Neuronal stem cell (in vitro differentiated cells): ENCODE results near the gene EIF4H.
"Not testable (repeated sequence)": the region's sequence is repeated elsewhere in the genome, so short reads cannot be mapped to it uniquely, and the experiment has no call there.

Experiments used
- DNase-seq: peaks from one replicate; pipeline ENCODE4 v3.0.0-alpha.2; 2013; ENCODE audit warnings: low spot score
- H2AFZ ChIP-seq: one replicate; pipeline ENCODE4 v1.6.1; 2013; ENCODE audit warnings: mild to moderate bottlenecking, low read length, inconsistent platforms
- H2AK5ac ChIP-seq: 2 replicates; pipeline ENCODE4 v1.6.1; 2013; ENCODE audit warnings: low read depth, mild to moderate bottlenecking, inconsistent platforms, low read length, moderate library complexity, mixed read lengths
- H2BK120ac ChIP-seq: 2 replicates; pipeline ENCODE4 v1.6.1; 2013; ENCODE audit warnings: low read depth, mild to moderate bottlenecking, inconsistent platforms, low read length, moderate library complexity, mixed read lengths
- H2BK12ac ChIP-seq: one replicate; pipeline ENCODE4 v1.6.1; 2013; ENCODE audit warnings: low read length, inconsistent platforms
- H2BK15ac ChIP-seq: 2 replicates; pipeline ENCODE4 v1.6.1; 2013; ENCODE audit warnings: mild to moderate bottlenecking, low read length, inconsistent platforms, mixed read lengths
- H2BK5ac ChIP-seq: one replicate; pipeline ENCODE4 v1.6.1; 2013; ENCODE audit warnings: inconsistent platforms, mild to moderate bottlenecking, low read length, moderate library complexity
- H3K14ac ChIP-seq: one replicate; pipeline ENCODE4 v1.6.1; 2013; ENCODE audit warnings: low read length, inconsistent platforms
- H3K18ac ChIP-seq: 2 replicates; pipeline ENCODE4 v1.6.1; 2013; ENCODE audit warnings: low read length, inconsistent platforms
- H3K23ac ChIP-seq: 2 replicates; pipeline ENCODE4 v1.6.1; 2013; ENCODE audit warnings: low read depth, mild to moderate bottlenecking, mixed read lengths, low read length, inconsistent platforms; ENCODE audit not compliant: poor library complexity
- H3K27ac ChIP-seq: replicated peaks from 3 replicates; pipeline ENCODE4 v1.5.1; 2013; ENCODE audit warnings: low read length, inconsistent platforms
- H3K27me3 ChIP-seq, 3 experiments: 2 replicates each; pipeline ENCODE4 v1.6.1; 2013; ENCODE audit warnings: low read length in 3 of 3, mild to moderate bottlenecking in 2 of 3, inconsistent platforms in 1 of 3, low read depth in 1 of 3, mixed read lengths in 1 of 3, moderate library complexity in 1 of 3; ENCODE audit not compliant: control insufficient read depth in 3 of 3, insufficient read depth in 3 of 3
- H3K36me3 ChIP-seq, 2 donors: replicated peaks in 1 of 2; 2 replicates each; pipeline ENCODE4 v1.6.1; 2013; ENCODE audit warnings: low read length in 2 of 2; ENCODE audit not compliant: control insufficient read depth in 2 of 2, insufficient read depth in 2 of 2
- H3K4ac ChIP-seq: 2 replicates; pipeline ENCODE4 v1.6.1; 2013; ENCODE audit warnings: inconsistent platforms, mild to moderate bottlenecking, low read length, moderate library complexity
- H3K4me1 ChIP-seq, 2 donors: 1 replicate in 1 of 2; 2 replicates in 1 of 2; pipeline ENCODE4 v1.6.1; 2013; ENCODE audit warnings: low read length in 2 of 2, low read depth in 1 of 2; ENCODE audit not compliant: control insufficient read depth in 2 of 2, insufficient read depth in 1 of 2
- H3K4me2 ChIP-seq: one replicate; pipeline ENCODE4 v1.6.1; 2013; ENCODE audit warnings: mild to moderate bottlenecking, low read length, inconsistent platforms; ENCODE audit not compliant: insufficient read depth, poor library complexity, severe bottlenecking
- H3K4me3 ChIP-seq, 2 donors: 2 replicates each; pipeline ENCODE4 v1.5.1; 2013; ENCODE audit warnings: low read length in 2 of 2, mild to moderate bottlenecking in 2 of 2, inconsistent platforms in 1 of 2, moderate library complexity in 1 of 2
- H3K79me1 ChIP-seq: one replicate; pipeline ENCODE4 v1.6.1; 2013; ENCODE audit warnings: low read depth, mild to moderate bottlenecking, inconsistent platforms, low read length, moderate library complexity
- H3K9ac ChIP-seq: one replicate; pipeline ENCODE4 v1.6.1; 2013; ENCODE audit warnings: mild to moderate bottlenecking, low read depth, low read length, inconsistent platforms; ENCODE audit not compliant: poor library complexity
- H3K9me3 ChIP-seq, 2 donors: replicated peaks in 1 of 2; 2 replicates each; pipeline versions ENCODE3 to v1.6.1; 2013; ENCODE audit warnings: low read length in 2 of 2, mild to moderate bottlenecking in 2 of 2, inconsistent platforms in 1 of 2, low read depth in 1 of 2, mixed read lengths in 1 of 2, moderate library complexity in 1 of 2; ENCODE audit not compliant: control insufficient read depth in 2 of 2, insufficient read depth in 1 of 2
- H4K8ac ChIP-seq: one replicate; pipeline ENCODE4 v1.6.1; 2013; ENCODE audit warnings: low read depth, mild to moderate bottlenecking, inconsistent platforms, low read length, moderate library complexity
- H4K91ac ChIP-seq: one replicate; pipeline ENCODE4 v1.6.1; 2013; ENCODE audit warnings: low read length, low read depth, mild to moderate bottlenecking, inconsistent platforms; ENCODE audit not compliant: poor library complexity
- WGBS, 2 donors: extraction: QIAGEN DNeasy Blood & Tissue Kit; methylation state at CpG; one replicate each; pipeline ENCODE4 v1.1.7; 2013; ENCODE audit warnings: missing lambda C conversion rate in 2 of 2, mixed read lengths in 1 of 2; ENCODE audit not compliant: insufficient read length in 2 of 2, insufficient replicate concordance in 1 of 2; ENCODE audit errors: extremely low coverage in 2 of 2; 5-methylcytosine and 5-hydroxymethylcytosine counted together

EIF4H gene

GRCh38 chr7:74224511-74224832, 50.3 kb downstream of the EIF4H start:
- DNase-seq: no peak
- H3K79me1 ChIP-seq: peaks cover 2% of the 10 kb centered on the region
- no peak overlapping the region for H3K4me3 ChIP-seq
- H2AK5ac ChIP-seq: no peak overlapping the region
- no peak overlapping the region for H3K18ac ChIP-seq
- H2BK12ac ChIP-seq: no peak overlapping the region
- H2AFZ ChIP-seq: no peak overlapping the region
- no peak overlapping the region for H2BK5ac ChIP-seq
- no peak overlapping the region for H3K14ac ChIP-seq
- H2BK120ac ChIP-seq: no peak overlapping the region
- H4K8ac ChIP-seq: no peak overlapping the region
- WGBS, 2 donors: no CpG with 5 or more reads among the region's 12 CpGs
- no peak overlapping the region for H3K9ac ChIP-seq
- H3K36me3 ChIP-seq: peaks cover 18 to 38% of the 10 kb centered on the region in 2 donors
- no peak overlapping the region for H2BK15ac ChIP-seq
- no peaks in the 10 kb centered on the region for H3K9me3 ChIP-seq
- H3K27me3 ChIP-seq: no peaks in the 10 kb centered on the region
- H3K4ac ChIP-seq: no peak overlapping the region
- peaks cover 0 to 2% of the 10 kb centered on the region in 2 donors for H3K4me1 ChIP-seq
- H3K4me2 ChIP-seq: no peak overlapping the region
- H4K91ac ChIP-seq: no peak overlapping the region
- no peak overlapping the region for H3K23ac ChIP-seq
- no peak overlapping the region for H3K27ac ChIP-seq

- H3K14ac ChIP-seq, H2BK12ac ChIP-seq, H2AFZ ChIP-seq, H2BK120ac ChIP-seq, H2AK5ac ChIP-seq, H3K18ac ChIP-seq, H3K4me1 ChIP-seq, H3K23ac ChIP-seq, H3K79me1 ChIP-seq, H4K8ac ChIP-seq, H4K91ac ChIP-seq, H3K4me3 ChIP-seq, H2BK5ac ChIP-seq, H3K9ac ChIP-seq, H3K4ac ChIP-seq, H2BK15ac ChIP-seq, DNase-seq, H3K27ac ChIP-seq, H3K27me3 ChIP-seq, H3K4me2 ChIP-seq, H3K9me3 ChIP-seq: not testable (repeated sequence)
- WGBS, 2 donors: no CpG with 5 or more reads among the region's 13 CpGs
- peaks cover 18 to 42% of the 10 kb centered on the region in 2 donors for H3K36me3 ChIP-seq
These were observed 50.8 kb downstream of the EIF4H start for GRCh38 chr7:74224907-74225306.

- Histone ChIP-seq H3K36me3 (peaks cover 20 to 46% of the 10 kb centered on the region in 2 donors), H3K23ac (no peak overlapping the region), H3K4ac (no peak overlapping the region), H3K14ac (no peak overlapping the region), H3K79me1 (peaks cover 2% of the 10 kb centered on the region), H3K4me3 (no peak overlapping the region), H3K4me2 (no peak overlapping the region), H2AK5ac (no peak overlapping the region), H3K27ac (no peak overlapping the region), H2AFZ (no peak overlapping the region), H3K27me3 (no peaks in the 10 kb centered on the region), H4K8ac (no peak overlapping the region), H3K4me1 (peaks cover 0 to 2% of the 10 kb centered on the region in 2 donors), H3K9me3 (no peaks in the 10 kb centered on the region), H2BK12ac (no peak overlapping the region), H4K91ac (no peak overlapping the region), H2BK15ac (no peak overlapping the region), H2BK120ac (no peak overlapping the region), H2BK5ac (no peak overlapping the region), H3K9ac (no peak overlapping the region), H3K18ac (no peak overlapping the region)
- no peak for DNase-seq
- no CpG with 5 or more reads among the region's 12 CpGs for WGBS, 2 donors
These were observed 51.2 kb downstream of the EIF4H start for GRCh38 chr7:74225400-74225799.

DNA sequence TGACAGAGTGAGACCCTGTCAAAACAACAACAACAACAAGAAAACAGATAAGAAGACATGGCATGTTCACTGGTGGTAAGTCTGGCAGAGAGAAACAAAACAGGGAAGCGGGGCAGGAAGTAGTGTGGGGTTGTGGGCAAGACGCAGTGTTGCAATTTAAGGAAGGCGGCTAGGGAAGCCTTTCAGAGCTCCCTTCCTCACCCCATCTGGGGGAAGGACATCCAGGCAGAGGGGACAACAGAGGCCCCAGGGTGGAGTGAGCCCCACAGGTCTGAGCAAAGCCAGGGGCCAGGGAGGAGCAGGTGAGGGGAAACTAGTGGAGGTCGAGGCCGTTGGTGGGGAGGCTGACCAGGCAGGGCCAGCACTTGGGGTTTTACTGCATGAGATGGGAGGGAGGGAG, 52.5 kb downstream of the EIF4H start:
- Histone ChIP-seq H3K4me2 (no peak overlapping the region), H3K14ac (no peak overlapping the region), H3K4me3 (no peak overlapping the region), H2AFZ (no peak overlapping the region), H4K8ac (no peak overlapping the region), H3K27ac (no peak overlapping the region), H3K36me3 (peaks cover 30 to 57% of the 10 kb centered on the region in 2 donors), H3K18ac (no peak overlapping the region), H3K27me3 (no peaks in the 10 kb centered on the region), H3K4ac (no peak overlapping the region), H2BK12ac (no peak overlapping the region), H3K23ac (no peak overlapping the region), H4K91ac (no peak overlapping the region), H3K4me1 (no peaks in the 10 kb centered on the region), H2BK5ac (no peak overlapping the region), H3K79me1 (peaks cover 2% of the 10 kb centered on the region), H2BK120ac (no peak overlapping the region), H2AK5ac (no peak overlapping the region), H3K9ac (no peak overlapping the region), H3K9me3 (no peaks in the 10 kb centered on the region), H2BK15ac (no peak overlapping the region)
- no peak for DNase-seq
- no CpG with 5 or more reads among the region's 5 CpGs for WGBS, 2 donors
